ENCODE data around the gene DNAH1. TPM values are rescaled to one million over a fixed set of nuclear protein-coding genes. Genes with fewer than 3 reads are reported as not detected.

DNAH1 gene
- total and polyA plus RNA-seq, 2 donors (not counting 1 experiment from before 2014, with no cell fraction given): 47.2 to 59.2 TPM

GRCh38 chr3:52430416-52430810 is 114.3 kb downstream of the DNAH1 start:
- Mint-ChIP-seq H3K27ac (no peak overlapping the region), H3K9me3 (ENCODE audit: insufficient read depth) (no peaks in the 10 kb centered on the region), H3K4me3 (no peak overlapping the region), H3K27me3 (no peaks in the 10 kb centered on the region), H3K4me1 (no peaks in the 10 kb centered on the region)
- ATAC-seq (ENCODE audit: low read depth) (no peak), DNase-seq (no peak)
- H3K9me3 ChIP-seq (ENCODE audit: control extremely low read depth in 1 of 3, control insufficient read depth in 2 of 3, insufficient read depth in 1 of 3, low read length in 2 of 3): peaks cover 0 to 4% (median 0%) of the 10 kb centered on the region in 3 donors
- H3K4me1 ChIP-seq (ENCODE audit: control insufficient read depth in 2 of 2, insufficient read depth in 2 of 2, low read length in 2 of 2): no peaks in the 10 kb centered on the region
- 88% methylated on average over 1 of the region's 9 CpGs for WGBS (ENCODE audit: insufficient coverage)
- ChIA-PET CTCF (interaction anchor here (2.2 kb wide), 1 partner anchor 16 kb away, joined by 29 read pairs; the partner anchor contains the start of gene SEMA3G), POLR2A (no interaction called here)
- no peak overlapping the region for H2AFZ ChIP-seq (ENCODE audit: insufficient read depth, low read depth, low read length, poor library complexity, severe bottlenecking)
- peaks cover 0 to 7% (median 0%) of the 10 kb centered on the region in 4 experiments for H3K27me3 ChIP-seq (replicated peaks in 1 of 4; ENCODE audit: control extremely low read depth in 1 of 4, control insufficient read depth in 3 of 4, insufficient read depth in 4 of 4, low read length in 3 of 4)
- no peak overlapping the region for H3K27ac ChIP-seq (ENCODE audit: low read length in 2 of 2)
- H3K9ac ChIP-seq (ENCODE audit: low read length): no peak overlapping the region
- H3K36me3 ChIP-seq (replicated peaks in 1 of 2; ENCODE audit: control extremely low read depth in 1 of 2, control insufficient read depth in 1 of 2, extremely low read depth in 1 of 2, insufficient read depth in 2 of 2, low read length in 1 of 2): no peaks in the 10 kb centered on the region
- no peaks in the 10 kb centered on the region for H3K79me2 ChIP-seq (ENCODE audit: control insufficient read depth, insufficient read depth, low read length)
- TF ChIP-seq EZH2 (IDR thresholded peaks at IDR 0.05; ENCODE audit: borderline replicate concordance, insufficient read depth, low read depth, low read length, poor library complexity, severe bottlenecking) (no peak), CTCF (IDR thresholded peaks at IDR 0.05) (no peak)
- intact Hi-C loops (cut with micrococcal nuclease): no loop called here
- no peak overlapping the region for H3K4me2 ChIP-seq (replicated peaks; ENCODE audit: low read depth, low read length, poor library complexity, severe bottlenecking)
- no peaks in the 10 kb centered on the region for H4K20me1 ChIP-seq (ENCODE audit: control insufficient read depth, insufficient read depth, low read length, poor library complexity, severe bottlenecking)
- no peak overlapping the region for H3K4me3 ChIP-seq (ENCODE audit: control extremely low read depth in 1 of 5, extremely low read depth in 1 of 5, insufficient read depth in 1 of 5, low read depth in 2 of 5, low read length in 4 of 5)

GRCh38 chr3:52431459-52432223 is 115.5 kb downstream of the DNAH1 start:
- Histone ChIP-seq H3K4me2 (replicated peaks; ENCODE audit: low read depth, low read length, poor library complexity, severe bottlenecking) (no peak overlapping the region), H3K9me3 (ENCODE audit: control extremely low read depth in 1 of 3, control insufficient read depth in 2 of 3, insufficient read depth in 1 of 3, low read length in 2 of 3) (peaks cover 0 to 4% (median 0%) of the 10 kb centered on the region in 3 donors), H3K79me2 (ENCODE audit: control insufficient read depth, insufficient read depth, low read length) (no peaks in the 10 kb centered on the region), H3K9ac (ENCODE audit: low read length) (no peak overlapping the region), H3K27me3 (replicated peaks in 1 of 4; ENCODE audit: control extremely low read depth in 1 of 4, control insufficient read depth in 3 of 4, insufficient read depth in 4 of 4, low read length in 3 of 4) (peaks cover 0 to 7% (median 0%) of the 10 kb centered on the region in 4 experiments), H3K36me3 (replicated peaks in 1 of 2; ENCODE audit: control extremely low read depth in 1 of 2, control insufficient read depth in 1 of 2, extremely low read depth in 1 of 2, insufficient read depth in 2 of 2, low read length in 1 of 2) (no peaks in the 10 kb centered on the region), H4K20me1 (ENCODE audit: control insufficient read depth, insufficient read depth, low read length, poor library complexity, severe bottlenecking) (no peaks in the 10 kb centered on the region), H3K4me1 (ENCODE audit: control insufficient read depth in 2 of 2, insufficient read depth in 2 of 2, low read length in 2 of 2) (no peaks in the 10 kb centered on the region), H3K4me3 (ENCODE audit: control extremely low read depth in 1 of 5, extremely low read depth in 1 of 5, insufficient read depth in 1 of 5, low read depth in 2 of 5, low read length in 4 of 5) (no peak overlapping the region), H2AFZ (ENCODE audit: insufficient read depth, low read depth, low read length, poor library complexity, severe bottlenecking) (no peak overlapping the region), H3K27ac (ENCODE audit: low read length in 2 of 2) (no peak overlapping the region)
- DNase-seq (no peak), ATAC-seq (ENCODE audit: low read depth) (no peak)
- H3K27me3 Mint-ChIP-seq: no peaks in the 10 kb centered on the region
- no peak overlapping the region for H3K4me3 Mint-ChIP-seq
- intact Hi-C loops (cut with micrococcal nuclease): no loop called here
- H3K4me1 Mint-ChIP-seq: no peaks in the 10 kb centered on the region
- H3K27ac Mint-ChIP-seq: no peak overlapping the region
- no peak for TF ChIP-seq EZH2 (IDR thresholded peaks at IDR 0.05; ENCODE audit: borderline replicate concordance, insufficient read depth, low read depth, low read length, poor library complexity, severe bottlenecking)
- no peak for TF ChIP-seq CTCF (IDR thresholded peaks at IDR 0.05)
- POLR2A ChIA-PET: interaction anchor here (0.6 kb wide), 1 partner anchor 19 kb away, joined by 6 read pairs; no protein-coding TSS in a partner anchor
- H3K9me3 Mint-ChIP-seq (ENCODE audit: insufficient read depth): no peaks in the 10 kb centered on the region
- 88% methylated on average over 8 of the region's 10 CpGs for WGBS (ENCODE audit: insufficient coverage)
- CTCF ChIA-PET: interaction anchor here (2.2 kb wide), 1 partner anchor 15 kb away, joined by 29 read pairs; the partner anchor contains the start of gene SEMA3G
